GM03348 (cell line): ENCODE results near the gene CTNNA3.

Source experiments
- DNase-seq: peaks from one replicate; pipeline ENCODE4 v3.0.0; 2012; ENCODE audit warnings: low spot score

Gene CTNNA3

GRCh38 chr10:66214721-66215404 lies 1481.1 kb downstream of the CTNNA3 start:
- peak; percentile 4 for DNase-seq

GRCh38 chr10:66209025-66209424 lies 1487.0 kb downstream of the CTNNA3 start:
- DNase-seq, result no peak

- no peak for DNase-seq
These were observed 1491.2 kb downstream of the CTNNA3 start for GRCh38 chr10:66204838-66205237.

DNA sequence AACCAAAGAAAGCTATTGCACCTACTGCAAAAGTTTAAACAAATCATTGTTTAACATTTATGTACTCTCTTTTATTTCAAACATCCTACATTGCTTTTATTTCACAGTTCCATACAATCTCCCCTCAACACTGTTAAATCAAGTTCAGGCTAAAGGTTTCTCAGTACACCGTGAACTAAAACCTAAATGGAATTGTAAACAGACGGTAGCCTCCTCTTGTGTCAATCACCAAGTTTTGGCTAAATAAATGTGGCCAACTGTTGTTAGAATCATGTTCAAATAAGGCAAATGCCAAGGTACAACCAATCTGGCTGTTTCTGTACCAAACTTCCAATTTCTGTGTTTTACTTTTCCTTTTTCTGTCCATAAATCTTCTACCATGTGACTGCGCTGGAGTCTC lies 1493.9 kb downstream of the CTNNA3 start:
- DNase-seq, result no peak

DNA sequence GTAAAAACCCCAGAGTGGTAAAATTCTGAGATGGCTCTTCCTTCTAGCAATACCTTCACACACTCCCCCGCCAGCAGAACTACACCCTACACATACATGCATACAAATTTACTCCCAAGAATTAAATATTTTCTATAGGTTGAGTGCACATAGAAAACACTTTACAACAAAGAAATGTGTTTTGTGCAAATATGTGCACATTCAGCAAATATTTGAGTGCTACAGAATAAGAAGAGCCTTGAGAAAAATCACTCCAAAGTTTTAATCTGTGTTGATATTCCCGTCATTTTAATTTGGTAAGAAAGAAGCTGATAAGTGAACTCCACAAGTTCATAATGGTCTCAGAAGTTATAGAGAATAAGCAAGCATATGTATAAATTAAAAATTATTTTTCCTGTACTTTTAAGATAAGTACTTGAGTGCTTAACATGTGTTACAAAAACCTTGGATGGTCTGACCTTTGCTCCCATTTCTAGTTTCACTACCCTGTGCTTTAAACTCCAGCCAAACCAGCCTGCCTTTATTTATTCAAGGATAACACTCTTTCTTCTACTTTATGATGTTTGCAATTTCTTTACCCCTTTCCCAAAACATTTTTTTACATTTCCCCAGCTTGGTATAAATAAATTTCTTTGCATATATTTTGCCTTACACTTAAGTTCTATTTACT lies 1503.7 kb downstream of the CTNNA3 start:
- no peak for DNase-seq

GRCh38 chr10:66190413-66190812 lies 1505.6 kb downstream of the CTNNA3 start:
- no peak for DNase-seq

GRCh38 chr10:66189271-66189670 lies 1506.7 kb downstream of the CTNNA3 start:
- DNase-seq, result no peak

GRCh38 chr10:66187053-66187733 lies 1508.8 kb downstream of the CTNNA3 start:
- no peak for DNase-seq

- DNase-seq, result no peak
These were observed 1513.0 kb downstream of the CTNNA3 start for GRCh38 chr10:66183028-66183427.

DNA sequence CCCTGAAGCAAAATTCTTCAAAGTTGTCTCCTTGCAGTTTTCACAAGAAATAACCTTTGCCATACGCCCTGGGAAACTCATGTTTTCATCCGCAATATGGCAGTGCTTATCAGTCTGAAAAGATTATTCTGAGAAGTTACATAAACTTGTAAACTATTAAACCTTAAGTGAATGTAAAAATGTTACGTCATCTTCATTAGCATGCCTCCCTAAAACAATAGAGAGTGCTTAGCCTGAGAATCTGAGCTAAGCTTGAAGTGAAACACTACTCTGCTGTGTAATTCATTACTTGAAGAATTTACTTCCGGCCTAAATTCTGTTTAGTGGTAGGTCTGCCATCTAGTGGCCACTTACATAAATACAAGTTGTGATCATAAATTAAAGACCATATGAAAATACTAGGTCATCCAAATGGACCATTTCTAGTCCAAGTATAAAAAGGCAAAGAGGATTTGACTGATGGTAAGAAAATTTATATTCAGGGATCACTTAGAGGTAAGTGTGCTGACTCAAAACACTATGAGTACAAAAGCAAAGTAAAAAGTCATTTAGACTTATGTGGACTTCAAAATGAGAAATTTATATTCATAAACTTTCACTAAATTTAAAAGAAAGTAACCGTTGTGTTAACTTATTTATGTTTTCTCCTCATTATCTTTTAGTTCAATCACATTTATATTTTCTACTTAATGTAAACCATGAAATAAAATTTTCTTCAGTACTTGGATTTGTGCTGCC lies 1515.2 kb downstream of the CTNNA3 start:
- peak; percentile 61 for DNase-seq

GRCh38 chr10:66180021-66180420 lies 1516.0 kb downstream of the CTNNA3 start:
- DNase-seq, result no peak

GRCh38 chr10:66176772-66177171 lies 1519.2 kb downstream of the CTNNA3 start:
- no peak for DNase-seq

GRCh38 chr10:66167816-66168215 lies 1528.2 kb downstream of the CTNNA3 start:
- no peak for DNase-seq

- no peak for DNase-seq
These were observed 1533.3 kb downstream of the CTNNA3 start for GRCh38 chr10:66162560-66163143.

GRCh38 chr10:66151346-66151745 lies 1544.6 kb downstream of the CTNNA3 start:
- DNase-seq, result no peak

GRCh38 chr10:66148312-66148711 lies 1547.7 kb downstream of the CTNNA3 start:
- no peak for DNase-seq

DNA sequence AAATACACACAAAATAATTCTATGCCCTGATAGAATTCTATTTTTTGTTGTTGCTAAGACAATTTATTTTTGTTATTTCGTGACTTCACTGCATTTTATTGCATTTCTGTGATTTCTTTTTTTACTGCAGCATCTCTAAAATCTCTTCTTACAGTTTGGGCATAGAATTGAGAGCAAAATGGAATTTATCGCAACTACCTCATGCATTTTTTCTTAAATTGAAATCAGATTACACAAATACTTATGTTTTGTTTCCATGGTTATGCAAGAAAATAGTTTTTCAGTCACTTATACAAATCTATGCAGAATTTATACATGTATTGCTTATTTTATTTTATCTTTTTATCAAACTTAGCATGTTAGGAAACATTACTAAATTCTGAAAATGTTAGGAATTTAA lies 1552.0 kb downstream of the CTNNA3 start:
- no peak for DNase-seq

DNA sequence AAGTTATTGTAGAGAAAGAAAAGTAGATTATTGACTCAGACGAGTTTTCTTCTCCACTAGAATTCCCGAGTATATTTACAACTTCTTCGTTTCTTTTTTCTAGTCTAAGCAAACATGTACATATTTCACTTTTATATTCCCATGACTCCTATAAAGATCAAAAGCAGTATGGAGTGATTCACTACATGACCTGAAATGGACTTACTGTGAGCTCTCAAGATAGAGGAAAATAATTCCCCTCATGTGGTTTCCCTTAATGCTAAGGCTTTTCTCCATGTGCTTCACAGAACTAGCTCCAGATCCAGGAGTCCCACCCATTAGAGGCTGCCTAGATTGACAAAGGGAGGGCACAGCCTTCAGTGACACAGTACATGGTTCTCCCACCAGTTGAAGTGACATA lies 1593.2 kb downstream of the CTNNA3 start:
- no peak for DNase-seq

- no peak for DNase-seq
These were observed 1597.2 kb downstream of the CTNNA3 start for GRCh38 chr10:66098595-66099480.

GRCh38 chr10:66095610-66096009 lies 1600.4 kb downstream of the CTNNA3 start:
- no peak for DNase-seq

- DNase-seq, result no peak
These were observed 1610.1 kb downstream of the CTNNA3 start for GRCh38 chr10:66085906-66086305.
